BLaER1 (cell line): ENCODE data around the gene DHRS3.

ENCODE experiments used
- H3K27ac ChIP-seq: shearing (Covaris generic); formaldehyde crosslinking; 2 replicates; pipeline ENCODE4 v1.8.1; 2022
- H3K27me3 ChIP-seq: shearing (Covaris generic); formaldehyde crosslinking; 2 replicates; pipeline ENCODE4 v1.8.1; 2022
- H3K36me3 ChIP-seq: shearing (Covaris generic); formaldehyde crosslinking; 2 replicates; pipeline ENCODE4 v1.8.1; 2022
- H3K4me1 ChIP-seq: shearing (Covaris generic); formaldehyde crosslinking; 2 replicates; pipeline ENCODE4 v1.8.1; 2022
- H3K4me2 ChIP-seq: shearing (Covaris generic); formaldehyde crosslinking; 2 replicates; pipeline ENCODE4 v1.8.1; 2022
- H3K4me3 ChIP-seq: shearing (Covaris generic); formaldehyde crosslinking; 2 replicates; pipeline ENCODE4 v1.8.1; 2022
- H3K9ac ChIP-seq: shearing (Covaris generic); formaldehyde crosslinking; 2 replicates; pipeline ENCODE4 v1.8.1; 2022
- H3K9me3 ChIP-seq: shearing (Covaris generic); formaldehyde crosslinking; 2 replicates; pipeline ENCODE4 v1.8.1; 2022
- H4K20me1 ChIP-seq: shearing (Covaris generic); formaldehyde crosslinking; 2 replicates; pipeline ENCODE4 v1.8.1; 2022
- Cebpa-rat ChIP-seq: shearing (Covaris generic); IDR thresholded peaks from 2 replicates; pipeline ENCODE4 v1.8.1; 2022

The DHRS3 gene

GRCh38 chr1:12556957-12557935, 60.8 kb downstream of the DHRS3 start:
- H3K4me2 ChIP-seq: peak overlapping the region; percentile 77
- H3K9ac ChIP-seq: peak overlapping the region; percentile 41; the same call in 1 of the 2 replicates
- peak; percentile 12; the same call in 1 of the 2 replicates for TF ChIP-seq Cebpa-rat
- peaks cover 36% of the 10 kb centered on the region for H3K4me1 ChIP-seq
- H3K36me3 ChIP-seq: no peaks in the 10 kb centered on the region
- H3K9me3 ChIP-seq: peaks cover 7% of the 10 kb centered on the region
- peak overlapping the region; percentile 74 for H3K27ac ChIP-seq
- no peaks in the 10 kb centered on the region for H3K27me3 ChIP-seq
- H3K4me3 ChIP-seq: no peak overlapping the region
- no peaks in the 10 kb centered on the region for H4K20me1 ChIP-seq

DNA sequence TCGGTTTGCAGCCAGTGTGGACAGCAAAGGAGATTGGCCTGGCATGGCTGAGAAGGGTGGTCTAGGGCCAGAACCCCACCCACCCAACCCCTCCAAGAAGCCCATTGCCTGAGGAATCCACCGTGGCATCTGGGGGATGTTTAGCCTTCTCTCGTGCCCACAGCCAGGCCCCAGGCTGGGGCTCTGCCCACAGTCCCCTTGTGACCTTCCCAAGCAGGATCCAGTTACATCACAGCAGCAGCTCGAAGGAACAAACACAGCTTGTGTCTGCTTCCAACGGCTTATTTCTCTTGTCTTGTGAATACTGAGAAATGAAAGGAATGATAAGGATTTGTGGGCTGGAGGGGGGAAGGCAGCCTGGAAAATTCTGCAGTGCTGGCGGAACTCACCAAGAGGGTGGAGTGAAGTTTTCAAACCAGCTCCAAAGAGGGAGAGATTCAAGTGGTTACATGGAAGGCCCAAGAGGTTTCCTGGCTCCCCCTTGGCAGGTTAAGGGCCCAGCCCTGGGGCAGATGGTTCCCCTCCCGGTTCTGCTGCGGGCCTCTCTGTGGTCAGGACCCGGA, 61.6 kb downstream of the DHRS3 start:
- H3K4me2 ChIP-seq: peak overlapping the region; percentile 77
- H3K4me3 ChIP-seq: no peak overlapping the region
- no peaks in the 10 kb centered on the region for H3K27me3 ChIP-seq
- TF ChIP-seq Cebpa-rat: no peak
- H3K27ac ChIP-seq: peak overlapping the region; percentile 74
- H4K20me1 ChIP-seq: no peaks in the 10 kb centered on the region
- peak overlapping the region; percentile 41; the same call in 1 of the 2 replicates for H3K9ac ChIP-seq
- no peaks in the 10 kb centered on the region for H3K36me3 ChIP-seq
- H3K4me1 ChIP-seq: peaks cover 40% of the 10 kb centered on the region
- H3K9me3 ChIP-seq: no peaks in the 10 kb centered on the region; the same call in 1 of the 2 replicates

- H3K27ac ChIP-seq: no peak overlapping the region
- peaks cover 35% of the 10 kb centered on the region for H3K4me1 ChIP-seq
- no peaks in the 10 kb centered on the region for H3K36me3 ChIP-seq
- no peaks in the 10 kb centered on the region; the same call in 1 of the 2 replicates for H3K9me3 ChIP-seq
- H4K20me1 ChIP-seq: no peaks in the 10 kb centered on the region
- H3K27me3 ChIP-seq: no peaks in the 10 kb centered on the region
- H3K4me3 ChIP-seq: no peak overlapping the region
- no peak overlapping the region for H3K9ac ChIP-seq
- TF ChIP-seq Cebpa-rat: 0 out of 2 replicates have a peak, but pooled peaks have one; percentile 36
- no peak overlapping the region for H3K4me2 ChIP-seq
Observed at GRCh38 chr1:12555411-12556367, 62.3 kb downstream of the DHRS3 start.

- Histone ChIP-seq H3K4me1 (peaks cover 35% of the 10 kb centered on the region), H3K36me3 (no peaks in the 10 kb centered on the region), H3K27ac (no peak overlapping the region), H3K4me2 (no peak overlapping the region), H4K20me1 (no peaks in the 10 kb centered on the region), H3K27me3 (no peaks in the 10 kb centered on the region), H3K9me3 (no peaks in the 10 kb centered on the region; the same call in 1 of the 2 replicates), H3K9ac (no peak overlapping the region), H3K4me3 (no peak overlapping the region)
- TF ChIP-seq Cebpa-rat: no peak
Observed at GRCh38 chr1:12554521-12555305, 63.3 kb downstream of the DHRS3 start.

DNA sequence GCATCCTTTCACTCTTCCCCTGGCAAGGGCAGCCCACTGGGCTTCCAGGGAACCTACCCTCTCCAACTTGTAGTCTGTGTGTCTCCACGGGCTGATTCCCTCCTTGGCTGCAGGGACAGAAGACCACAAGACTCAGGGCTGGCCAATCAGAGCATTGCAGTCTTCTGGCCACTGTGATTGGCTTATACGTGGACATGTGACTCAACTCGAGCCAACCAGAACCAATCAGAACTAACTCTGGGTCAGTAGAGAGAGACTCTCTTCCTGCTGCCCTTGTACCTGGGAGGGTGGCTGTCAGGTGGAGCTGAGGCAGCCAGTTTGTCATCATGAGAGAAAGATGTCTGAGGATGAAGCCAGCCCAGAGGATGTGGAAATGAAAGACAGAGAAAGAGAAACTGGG, 64.0 kb downstream of the DHRS3 start:
- H3K9ac ChIP-seq: no peak overlapping the region
- H3K4me1 ChIP-seq: peaks cover 38% of the 10 kb centered on the region
- no peaks in the 10 kb centered on the region for H4K20me1 ChIP-seq
- H3K27me3 ChIP-seq: no peaks in the 10 kb centered on the region
- H3K4me2 ChIP-seq: no peak overlapping the region
- no peaks in the 10 kb centered on the region for H3K36me3 ChIP-seq
- no peak overlapping the region for H3K4me3 ChIP-seq
- TF ChIP-seq Cebpa-rat: no peak
- no peaks in the 10 kb centered on the region; the same call in 1 of the 2 replicates for H3K9me3 ChIP-seq
- H3K27ac ChIP-seq: no peak overlapping the region

DNA sequence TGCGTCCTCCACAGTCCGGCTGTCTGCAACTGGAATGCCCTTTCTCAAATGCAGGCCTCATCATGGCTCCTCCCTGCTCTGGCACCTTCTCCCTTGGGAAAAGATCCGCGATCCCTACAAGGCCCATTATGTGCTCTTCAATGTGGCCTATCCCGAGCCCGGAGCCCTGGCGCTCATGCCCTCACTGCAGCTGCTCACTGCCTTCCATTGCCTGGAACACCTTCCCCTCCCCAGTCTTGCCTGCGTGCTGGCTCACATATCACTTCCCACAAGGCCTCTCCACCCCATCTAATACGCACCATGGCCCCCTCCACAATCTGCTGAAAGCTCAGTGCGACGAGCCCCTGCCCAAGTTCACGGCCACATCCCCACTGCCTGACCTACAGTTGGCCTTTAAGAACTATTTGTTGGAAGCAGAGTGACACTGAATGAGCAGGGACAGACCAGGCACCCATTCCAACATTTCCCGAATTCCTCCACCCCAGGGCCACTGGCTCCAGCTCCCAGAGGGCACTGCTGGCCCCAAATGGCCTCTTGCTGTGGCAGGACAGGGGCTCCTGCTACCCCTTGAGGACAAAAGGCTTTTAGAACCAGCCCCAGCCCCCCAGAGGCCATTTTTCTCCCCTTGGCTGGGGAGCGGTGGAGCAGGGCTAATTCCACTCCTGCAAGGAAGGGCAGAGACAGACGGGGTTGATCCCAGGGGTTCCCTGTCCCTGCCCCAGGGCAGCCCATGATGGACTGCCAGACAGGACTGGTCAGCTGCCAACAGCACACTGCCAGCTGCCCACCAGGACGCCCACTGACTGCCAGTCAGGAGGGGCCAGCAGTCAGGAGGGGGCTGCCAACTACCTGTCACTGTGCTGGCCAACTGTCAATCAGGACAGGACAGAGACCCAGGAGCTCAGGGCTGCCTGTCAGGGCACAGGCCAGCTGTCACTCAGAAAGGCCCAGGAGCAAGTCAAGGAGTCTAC, 64.8 kb downstream of the DHRS3 start:
- no peaks in the 10 kb centered on the region for H3K36me3 ChIP-seq
- H3K27ac ChIP-seq: peak overlapping the region; percentile 22; the same call in 1 of the 2 replicates
- no peak overlapping the region for H3K4me2 ChIP-seq
- H3K4me1 ChIP-seq: peaks cover 43% of the 10 kb centered on the region
- H4K20me1 ChIP-seq: no peaks in the 10 kb centered on the region
- no peak overlapping the region for H3K9ac ChIP-seq
- H3K27me3 ChIP-seq: no peaks in the 10 kb centered on the region
- no peaks in the 10 kb centered on the region; the same call in 1 of the 2 replicates for H3K9me3 ChIP-seq
- H3K4me3 ChIP-seq: no peak overlapping the region
- no peak for TF ChIP-seq Cebpa-rat

DNA sequence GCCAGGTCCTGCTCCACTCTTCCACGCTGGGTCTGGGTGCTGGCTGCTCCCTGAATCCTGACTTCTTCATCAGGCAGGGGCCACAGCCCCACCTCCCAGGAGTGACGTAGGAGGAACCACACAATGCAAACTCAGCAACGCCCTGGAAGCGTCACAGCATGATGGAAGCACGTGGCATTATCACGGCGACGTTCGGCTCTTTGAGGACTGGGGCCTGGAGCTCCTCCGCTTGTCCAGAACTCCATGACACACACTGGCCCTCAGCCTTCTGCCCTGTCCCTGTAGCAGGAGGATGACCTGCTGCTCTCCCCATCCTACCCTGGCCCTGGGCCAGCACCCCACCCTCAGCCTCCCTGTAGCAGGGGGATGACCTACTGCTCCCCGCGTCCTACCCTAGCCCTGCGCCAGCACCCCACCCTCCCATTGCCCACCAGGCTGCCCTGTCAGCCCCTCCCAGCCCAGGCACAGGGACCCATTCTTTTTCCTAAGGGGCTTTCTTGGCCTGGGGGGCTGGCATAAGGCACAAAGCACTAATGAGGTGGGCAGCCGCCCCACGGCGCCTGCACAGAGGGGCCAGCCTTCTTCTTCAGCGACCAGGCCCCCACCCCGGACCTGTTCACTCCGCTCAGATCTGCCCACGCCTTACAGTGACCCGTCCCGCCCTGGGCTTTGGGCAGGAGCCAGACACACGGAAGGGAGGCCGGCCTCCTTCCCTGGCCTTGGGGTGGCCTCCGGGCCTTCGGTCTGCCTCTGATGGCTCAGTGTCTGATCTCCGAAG, 65.7 kb downstream of the DHRS3 start:
- Histone ChIP-seq H3K4me2 (no peak overlapping the region), H3K36me3 (no peaks in the 10 kb centered on the region), H3K9me3 (no peaks in the 10 kb centered on the region; the same call in 1 of the 2 replicates), H3K27ac (peak overlapping the region; percentile 22; the same call in 1 of the 2 replicates), H4K20me1 (no peaks in the 10 kb centered on the region), H3K4me3 (no peak overlapping the region), H3K27me3 (no peaks in the 10 kb centered on the region), H3K4me1 (peaks cover 47% of the 10 kb centered on the region), H3K9ac (no peak overlapping the region)
- TF ChIP-seq Cebpa-rat: no peak
